GM12875 (cell line): ENCODE measurements around the gene MAPK6.

Source experiments
- H3K4me3 ChIP-seq: one replicate; pipeline ENCODE4 v1.5.1; 2011; ENCODE audit warnings: low read depth, low read length, control low read depth
- CTCF ChIP-seq: IDR thresholded peaks from 2 replicates; pipeline ENCODE4 v1.5.1; 2011; ENCODE audit warnings: low read depth, mild to moderate bottlenecking, control low read depth, inconsistent platforms, low read length, moderate library complexity, borderline replicate concordance; ENCODE audit not compliant: insufficient read depth

Gene MAPK6

GRCh38 chr15:52085299-52085698 is 66.3 kb downstream of the MAPK6 start:
- no peak overlapping the region for H3K4me3 ChIP-seq
- no peak for TF ChIP-seq CTCF

GRCh38 chr15:52086011-52086786 is 67.2 kb downstream of the MAPK6 start:
- TF ChIP-seq CTCF = no peak
- no peak overlapping the region for H3K4me3 ChIP-seq

- TF ChIP-seq CTCF = no peak
- H3K4me3 ChIP-seq = no peak overlapping the region
Measured at GRCh38 chr15:52090193-52090592, 71.2 kb downstream of the MAPK6 start.

- no peak overlapping the region for H3K4me3 ChIP-seq
- TF ChIP-seq CTCF = no peak
Measured at GRCh38 chr15:52093167-52093538, 74.1 kb downstream of the MAPK6 start.

- H3K4me3 ChIP-seq = no peak overlapping the region
- no peak for TF ChIP-seq CTCF
Measured at GRCh38 chr15:52093539-52094510, 74.8 kb downstream of the MAPK6 start.

- no peak for TF ChIP-seq CTCF
- H3K4me3 ChIP-seq = no peak overlapping the region
Measured at GRCh38 chr15:52094811-52095584, 76.0 kb downstream of the MAPK6 start.
